K562 (cell line): Measurements from ENCODE around the gene IRX6. TPM values are rescaled to one million over a fixed set of nuclear protein-coding genes. Genes with fewer than 3 reads are reported as not detected.

Source experiments
- ATAC-seq: fragments of 200-7000 bp; cut with Tn5 transposase; 3 replicates; pipeline ENCODE4 v1.9.1; 2020; ENCODE audit warnings: moderate library complexity
- BruUV-seq: library from RNA; stranded (reverse); fragments of 400-500 nt; replicated peaks from 2 replicates; lab custom pipeline; 2021; lab: Mats Ljungman, UMichigan
- CTCF ChIA-PET: fragments of 300-600 bp; formaldehyde crosslinking; extraction: SDS; loops from one replicate; lab custom pipeline; 2021; ENCODE audit warnings: low intra/inter-chr PET ratio; lab: Yijun Ruan, JAX
- POLR2A ChIA-PET: fragments of 300-600, 350-650 bp; sonication (Branson Sonifier 250); formaldehyde crosslinking; extraction: SDS; loops from one replicate; lab custom pipeline; 2021; ENCODE audit warnings: antibody characterized with exemption, inconsistent platforms; lab: Yijun Ruan, JAX
- DNase-seq, 4 experiments: peaks; one replicate each; pipeline versions ENCODE4 v3.0.0 to v3.0.0-alpha.2; 2011 to 2018; ENCODE audit warnings: low spot score in 3 of 4, mixed read lengths in 3 of 4; ENCODE audit errors: extremely low read depth in 1 of 4
- FAIRE-seq: peaks from 2 replicates; lab custom pipeline; 2011; peaks lifted over from hg19 to GRCh38; lab: Jason Lieb, UNC
- H2AFZ ChIP-seq: 2 replicates; pipeline ENCODE4 v1.6.0; 2011; ENCODE audit warnings: low read depth, low read length, control low read depth, inconsistent platforms
- H3K27ac ChIP-seq: fragments of 200-600 bp; 3 replicates; pipeline ENCODE4 v1.8.0; 2011; ENCODE audit warnings: low read depth, mild to moderate bottlenecking, control low read depth, inconsistent platforms, low read length, moderate library complexity, mixed read lengths; ENCODE audit errors: extremely low read depth
- H3K27me3 ChIP-seq, 2 experiments: fragments of 300-600 bp in 1 of 2; 2 replicates in 1 of 2; 3 replicates in 1 of 2; pipeline versions ENCODE4 v1.6.0 to v1.8.0; 2011; ENCODE audit warnings: inconsistent platforms in 2 of 2, low read length in 2 of 2, mild to moderate bottlenecking in 1 of 2, mixed read lengths in 1 of 2, moderate library complexity in 1 of 2; ENCODE audit not compliant: control insufficient read depth in 2 of 2, insufficient read depth in 2 of 2
- H3K36me3 ChIP-seq: fragments of 300-600 bp; 3 replicates; pipeline ENCODE4 v1.8.0; 2011; ENCODE audit warnings: mild to moderate bottlenecking, low read length, inconsistent platforms; ENCODE audit not compliant: control insufficient read depth, insufficient read depth
- H3K4me1 ChIP-seq, 2 experiments: fragments of 200-600 bp in 1 of 2; replicated peaks in 1 of 2; 2 replicates in 1 of 2; 3 replicates in 1 of 2; pipeline versions ENCODE4 v1.5.1 to v1.8.0; 2011; ENCODE audit warnings: inconsistent platforms in 2 of 2, low read length in 2 of 2, mild to moderate bottlenecking in 1 of 2, mixed read lengths in 1 of 2, moderate library complexity in 1 of 2; ENCODE audit not compliant: control insufficient read depth in 2 of 2, insufficient read depth in 2 of 2
- H3K4me2 ChIP-seq: 2 replicates; pipeline ENCODE4 v1.6.1; 2011; ENCODE audit warnings: low read length, control low read depth, inconsistent platforms, mixed read lengths; ENCODE audit not compliant: insufficient read depth
- H3K4me3 ChIP-seq: fragments of 200-600 bp; sonication (generic), shearing (Covaris generic); 2 replicates; pipeline ENCODE4 v1.5.1; 2016; ENCODE audit warnings: control low read depth, inconsistent platforms
- H3K79me2 ChIP-seq: fragments of 200-600 bp; 3 replicates; pipeline ENCODE4 v1.8.0; 2011; ENCODE audit warnings: low read length, inconsistent platforms; ENCODE audit not compliant: control insufficient read depth, insufficient read depth
- H3K9ac ChIP-seq, 2 experiments: 2 replicates each; pipeline versions ENCODE4 v1.6.0 to v1.6.1; 2011; ENCODE audit warnings: low read depth in 2 of 2, low read length in 2 of 2, control low read depth in 1 of 2, inconsistent platforms in 1 of 2, mild to moderate bottlenecking in 1 of 2, mixed read lengths in 1 of 2; ENCODE audit not compliant: insufficient read depth in 1 of 2
- H3K9me1 ChIP-seq: one replicate; pipeline ENCODE4 v1.6.0; 2011; ENCODE audit warnings: inconsistent platforms, mild to moderate bottlenecking, low read length, moderate library complexity; ENCODE audit not compliant: control insufficient read depth, insufficient read depth
- H3K9me3 ChIP-seq: replicated peaks from 2 replicates; pipeline ENCODE4 v1.5.1; 2011; ENCODE audit warnings: low read depth, low read length, inconsistent platforms; ENCODE audit not compliant: control insufficient read depth, insufficient read depth
- H4K20me1 ChIP-seq: replicated peaks from 2 replicates; pipeline ENCODE4 v1.6.1; 2011; ENCODE audit warnings: low read length, inconsistent platforms, mixed read lengths; ENCODE audit not compliant: control insufficient read depth, insufficient read depth
- GATAD2A ChIP-seq: fragments of 450-650 bp; IDR thresholded peaks from 2 replicates; pipeline ENCODE4 v1.6.1; 2017
- IRF1 ChIP-seq: sonication (generic); formaldehyde crosslinking; IDR thresholded peaks from 2 replicates; pipeline ENCODE4 v1.8.0; 2022; ENCODE audit warnings: missing genetic modification reagents, mild to moderate bottlenecking, borderline replicate concordance
- KAT2B ChIP-seq: IDR thresholded peaks from one replicate; pipeline ENCODE4 v1.6.1; 2012; ENCODE audit warnings: low read depth, mild to moderate bottlenecking, control low read depth, inconsistent platforms, low read length, moderate library complexity
- MBD2 ChIP-seq: sonication (generic); IDR thresholded peaks from 2 replicates; pipeline ENCODE4 v1.6.1; 2016; ENCODE audit warnings: low read depth, borderline replicate concordance
- MXD1 ChIP-seq: fragments of 250-450 bp; sonication (Bioruptor Pico); IDR thresholded peaks from 2 replicates; pipeline ENCODE4 v1.8.0; 2021; ENCODE audit warnings: borderline replicate concordance, mild to moderate bottlenecking, moderate library complexity; ENCODE audit not compliant: poor library complexity, severe bottlenecking
- NCOA6 ChIP-seq: fragments of 450-650 bp; IDR thresholded peaks from 2 replicates; pipeline ENCODE4 v1.6.1; 2017; ENCODE audit warnings: mild to moderate bottlenecking
- PURB ChIP-seq: sonication (generic); formaldehyde crosslinking; IDR thresholded peaks from 2 replicates; pipeline ENCODE4 v1.9.0; 2021; ENCODE audit warnings: low read depth, mild to moderate bottlenecking, missing genetic modification reagents
- THRA ChIP-seq: fragments of 450-650 bp; IDR thresholded peaks from 2 replicates; pipeline ENCODE4 v1.6.1; 2017; ENCODE audit warnings: mild to moderate bottlenecking, moderate library complexity
- ZEB2 ChIP-seq: fragments of 450-650 bp; IDR thresholded peaks from 2 replicates; pipeline ENCODE4 v1.6.1; 2016
- WGBS: fragments of 100-300 bp; shearing (Covaris generic); methylation state at CpG from one replicate; pipeline ENCODE4 v1.1.6; 2016; ENCODE audit warnings: low coverage, mixed read lengths; ENCODE audit not compliant: insufficient coverage; ENCODE audit errors: missing lambda C conversion rate; 5-methylcytosine and 5-hydroxymethylcytosine counted together
- in situ Hi-C: fragments of 300-500 bp; cut with MboI; formaldehyde crosslinking; loops from 4 replicates; pipeline ENCODE4 v1.15.0; 2018; ENCODE audit warnings: inconsistent platforms, mixed read lengths
- intact Hi-C: fragments of 100-400 bp; cut with micrococcal nuclease; formaldehyde crosslinking; loops from 2 replicates; pipeline ENCODE4 v1.14.2; 2022
- polyA plus RNA-seq, 8 experiments: library from polyadenylated mRNA; depleted of rRNA in 4 of 8; stranded (reverse) in 5 of 8; unstranded in 3 of 8; fragments of >200 nt; fragmentation: Nextera tagmentation in 2 of 8; fragmentation: Illumina TruSeq in 1 of 8; extraction: Ambion mirVana in 2 of 8; extraction: Trizol in 1 of 8; gene quantifications; 2 replicates each; pipeline versions ENCODE4 v1.2.1 to v1.2.3, GENCODE V29; 2011 to 2014; ENCODE audit warnings: inconsistent platforms in 1 of 8, missing spikeins in 1 of 8
- total RNA-seq, 7 experiments: library from RNA; depleted of rRNA in 6 of 7; stranded (reverse); fragments of >200 nt in 6 of 7; fragmentation: Illumina TruSeq in 2 of 7; extraction: Trizol in 2 of 7; gene quantifications; 2 replicates each; pipeline versions ENCODE4 v1.2.1 to v1.2.3, GENCODE V29; 2011 to 2021; ENCODE audit warnings: low replicate concordance in 1 of 7

Gene IRX6
- total and polyA plus RNA-seq, 9 of the 15 experiments (the other 6 are each of a cell fraction or from before 2014, with no cell fraction given): 0.07 to 0.29 (median 0.14) TPM; not detected in 4

- TF ChIP-seq MXD1 (CRISPR knock-in tag) (no peak), IRF1 (CRISPR knock-in tag) (no peak), PURB (CRISPR knock-in tag) (no peak)
Measured at GRCh38 chr16:55283812-55284717, 39.9 kb upstream of the IRX6 start (continued).

- Histone ChIP-seq H3K4me1 (no peaks in the 10 kb centered on the region), H3K36me3 (no peaks in the 10 kb centered on the region), H3K9me1 (no peaks in the 10 kb centered on the region), H2AFZ (no peak overlapping the region), H3K79me2 (no peaks in the 10 kb centered on the region), H3K9ac (no peak overlapping the region), H3K27me3 (no peaks in the 10 kb centered on the region), H3K4me3 (no peak overlapping the region), H3K4me2 (no peak overlapping the region), H4K20me1 (no peaks in the 10 kb centered on the region), H3K27ac (no peak overlapping the region), H3K9me3 (no peaks in the 10 kb centered on the region)
- ChIA-PET POLR2A (no interaction called here), CTCF (no interaction called here)
- in situ Hi-C loops (no loop called here), intact Hi-C loops (no loop called here)
- 0% methylated on average over 6 of the region's 6 CpGs for WGBS
- FAIRE-seq (no peak), ATAC-seq (no peak), DNase-seq (no peak)
- TF ChIP-seq ZEB2: no peak
- TF ChIP-seq MBD2: no peak
- no peak for TF ChIP-seq GATAD2A
- TF ChIP-seq NCOA6: no peak
- no peak for TF ChIP-seq THRA
- no peak for TF ChIP-seq KAT2B
- no TSS peak for BruUV-seq
Measured at GRCh38 chr16:55284718-55285099, 39.3 kb upstream of the IRX6 start.
